Heart left ventricle (tissue), 13 donors: ENCODE data around the gene SPECC1L.

ENCODE experiments used
- POLR2A ChIP-seq, 2 donors: fragments of 450-650 bp; IDR thresholded peaks; one replicate each; pipeline ENCODE4 v1.6.1; 2017; ENCODE audit warnings: antibody characterized with exemption in 2 of 2, mild to moderate bottlenecking in 2 of 2, moderate library complexity in 2 of 2
- TF ChIP-seq, protein P1 (sequence below), 12 donors: fragments of 200-600 bp; sonication (generic) in 4 of 12; IDR thresholded peaks; one replicate each; pipeline versions ENCODE4 v1.5.0 to v1.8.0; 2018 to 2022; ENCODE audit warnings: antibody characterized with exemption in 12 of 12, mild to moderate bottlenecking in 5 of 12
- donor health status: ischemic (EF 13 %, LVEDD 7.1; RV severe dilation, severe dysfunction).
- donor health status: DM: no; HTN: yes; CAD: no.
- donor health status: DM: no; HTN: no; CAD: no.
- donor health status: ischemic (EF 25% LVEDD 6.9; RV normal size, moderate dysfunction).
- donor health status: ischemic (EF 25% LVEDD 5.7; RV mildly dilated, moderate dysfunction).
- donor health status: ischemic (EF 35%, LVEDD 5.7; RV mildly dilated, moderate dysfunction).
- donor health status: nonischemic (EF 11% LVEDD 7.7; RV severe dilation, severe dysfunction).
- donor health status: DM: yes; HTN: yes; CAD: no.
- donor health status: PGD.
- donor health status: ischemic (EF 29% LVEDD 5.4; RV normal size, mild dysfunction).
- donor health status: nonischemic (EF 23%, LVEDD 6.1; RV moderate dilation, normal function).

DNA sequence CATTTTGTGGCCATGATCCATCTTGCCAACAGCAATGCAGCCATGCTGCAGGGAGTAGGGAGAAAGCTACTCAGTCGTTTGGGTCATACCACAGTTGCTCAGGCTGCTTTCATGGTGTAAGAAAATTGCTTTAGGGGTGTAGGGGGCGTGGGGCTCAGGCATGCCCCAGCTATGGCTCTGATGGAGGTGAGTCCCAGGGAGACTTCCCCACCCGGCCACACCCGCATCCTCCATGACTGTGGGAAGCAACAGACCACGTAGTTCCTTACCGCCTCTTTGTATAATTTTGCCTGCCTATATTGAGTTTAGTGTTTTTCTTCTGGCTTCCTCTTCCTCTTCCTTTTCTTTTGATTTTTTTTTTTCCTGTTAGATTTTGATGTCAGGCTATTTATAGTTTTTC lies 58.8 kb downstream of the SPECC1L start:
- TF ChIP-seq, protein P1, sequence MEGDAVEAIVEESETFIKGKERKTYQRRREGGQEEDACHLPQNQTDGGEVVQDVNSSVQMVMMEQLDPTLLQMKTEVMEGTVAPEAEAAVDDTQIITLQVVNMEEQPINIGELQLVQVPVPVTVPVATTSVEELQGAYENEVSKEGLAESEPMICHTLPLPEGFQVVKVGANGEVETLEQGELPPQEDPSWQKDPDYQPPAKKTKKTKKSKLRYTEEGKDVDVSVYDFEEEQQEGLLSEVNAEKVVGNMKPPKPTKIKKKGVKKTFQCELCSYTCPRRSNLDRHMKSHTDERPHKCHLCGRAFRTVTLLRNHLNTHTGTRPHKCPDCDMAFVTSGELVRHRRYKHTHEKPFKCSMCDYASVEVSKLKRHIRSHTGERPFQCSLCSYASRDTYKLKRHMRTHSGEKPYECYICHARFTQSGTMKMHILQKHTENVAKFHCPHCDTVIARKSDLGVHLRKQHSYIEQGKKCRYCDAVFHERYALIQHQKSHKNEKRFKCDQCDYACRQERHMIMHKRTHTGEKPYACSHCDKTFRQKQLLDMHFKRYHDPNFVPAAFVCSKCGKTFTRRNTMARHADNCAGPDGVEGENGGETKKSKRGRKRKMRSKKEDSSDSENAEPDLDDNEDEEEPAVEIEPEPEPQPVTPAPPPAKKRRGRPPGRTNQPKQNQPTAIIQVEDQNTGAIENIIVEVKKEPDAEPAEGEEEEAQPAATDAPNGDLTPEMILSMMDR (IDR thresholded peaks at IDR 0.05): no peak
- TF ChIP-seq POLR2A (IDR thresholded peaks at IDR 0.05): no peak
